Testis (tissue), 2 donors: Measurements from ENCODE around the gene OR2W3.

Source experiments
- CTCF ChIP-seq, 3 experiments: fragments of 450-650 bp in 2 of 3; fragments of 200-600 bp in 1 of 3; sonication (generic) in 1 of 3; IDR thresholded peaks; one replicate each; pipeline ENCODE4 v1.5.1; 2016 to 2019; ENCODE audit warnings: antibody characterized with exemption in 3 of 3, mild to moderate bottlenecking in 2 of 3, moderate library complexity in 1 of 3
- POLR2A ChIP-seq: fragments of 450-650 bp; IDR thresholded peaks from one replicate; pipeline ENCODE4 v1.6.1; 2017; ENCODE audit warnings: antibody characterized with exemption, mild to moderate bottlenecking, moderate library complexity

- TF ChIP-seq CTCF (IDR thresholded peaks at IDR 0.05) (no peak), POLR2A (no peak)
These were observed 28.6 kb downstream of the OR2W3 start for GRCh38 chr1:247923941-247924340.
